ENCODE measurements around the gene GTPBP3.

DNA sequence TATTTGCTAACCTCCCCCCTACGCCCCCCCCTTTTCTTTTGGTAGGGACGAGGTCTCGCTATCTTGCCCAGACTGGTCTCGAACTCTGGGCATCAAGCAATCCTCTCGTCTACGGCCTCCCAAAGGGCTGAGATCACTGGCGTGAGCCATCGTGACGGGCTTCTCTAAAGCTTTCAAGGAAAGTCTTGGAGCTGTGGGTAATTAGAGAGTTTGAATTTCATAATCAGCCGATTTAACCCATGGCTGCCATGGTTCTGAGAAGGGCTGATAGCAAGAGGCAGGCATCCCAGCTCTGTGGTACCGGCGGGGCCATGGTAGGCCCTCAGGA lies 33.4 kb upstream of the GTPBP3 start:
- TF ChIP-seq, protein P1, sequence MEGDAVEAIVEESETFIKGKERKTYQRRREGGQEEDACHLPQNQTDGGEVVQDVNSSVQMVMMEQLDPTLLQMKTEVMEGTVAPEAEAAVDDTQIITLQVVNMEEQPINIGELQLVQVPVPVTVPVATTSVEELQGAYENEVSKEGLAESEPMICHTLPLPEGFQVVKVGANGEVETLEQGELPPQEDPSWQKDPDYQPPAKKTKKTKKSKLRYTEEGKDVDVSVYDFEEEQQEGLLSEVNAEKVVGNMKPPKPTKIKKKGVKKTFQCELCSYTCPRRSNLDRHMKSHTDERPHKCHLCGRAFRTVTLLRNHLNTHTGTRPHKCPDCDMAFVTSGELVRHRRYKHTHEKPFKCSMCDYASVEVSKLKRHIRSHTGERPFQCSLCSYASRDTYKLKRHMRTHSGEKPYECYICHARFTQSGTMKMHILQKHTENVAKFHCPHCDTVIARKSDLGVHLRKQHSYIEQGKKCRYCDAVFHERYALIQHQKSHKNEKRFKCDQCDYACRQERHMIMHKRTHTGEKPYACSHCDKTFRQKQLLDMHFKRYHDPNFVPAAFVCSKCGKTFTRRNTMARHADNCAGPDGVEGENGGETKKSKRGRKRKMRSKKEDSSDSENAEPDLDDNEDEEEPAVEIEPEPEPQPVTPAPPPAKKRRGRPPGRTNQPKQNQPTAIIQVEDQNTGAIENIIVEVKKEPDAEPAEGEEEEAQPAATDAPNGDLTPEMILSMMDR (IDR thresholded peaks at IDR 0.05 in 8 of 11, conservative IDR thresholded peaks at IDR 0.05 in 3 of 11): no peak
- no peak for TF ChIP-seq POLR2AphosphoS5 (IDR thresholded peaks at IDR 0.05)

Measured in spleen (tissue), 7 donors.